Panc1 (cell line): ENCODE results near the gene OR4K17. TPM values are rescaled to one million over a fixed set of nuclear protein-coding genes. Genes with fewer than 3 reads are reported as not detected.
"Not testable (repeated sequence)": the region's sequence is repeated elsewhere in the genome, so short reads cannot be mapped to it uniquely, and the experiment has no call there.

ENCODE experiments used
- ATAC-seq: fragments of 200-7000 bp; cut with Tn5 transposase; 2 replicates; pipeline ENCODE4 v1.9.1; 2020; ENCODE audit warnings: mild to moderate bottlenecking, moderate library complexity
- BruUV-seq: library from RNA; stranded (reverse); fragments of 400-500 nt; replicated peaks from 2 replicates; lab custom pipeline; 2021; lab: Mats Ljungman, UMichigan
- CTCF ChIA-PET: fragments of 300-600 bp; sonication (Branson Sonifier 250); formaldehyde crosslinking; loops from one replicate; lab custom pipeline; 2022; ENCODE audit warnings: antibody characterized with exemption; lab: Charles Lee
- POLR2A ChIA-PET: fragments of 300-600 bp; sonication (Branson Sonifier 250); formaldehyde crosslinking; loops from one replicate; lab custom pipeline; 2022; ENCODE audit warnings: antibody characterized with exemption; lab: Charles Lee
- DNase-seq: peaks from one replicate; pipeline ENCODE4 v3.0.0-alpha.2; 2010; ENCODE audit warnings: low read depth, low spot score
- H3K27ac ChIP-seq: 2 replicates; pipeline ENCODE4 v1.5.1; 2011; ENCODE audit warnings: mild to moderate bottlenecking, low read length, inconsistent platforms
- H3K27me3 ChIP-seq: fragments of 200-500 bp; sonication (Bioruptor generic); 2 replicates; pipeline ENCODE4 v1.6.0; 2014; ENCODE audit warnings: low read length, inconsistent platforms; ENCODE audit not compliant: control insufficient read depth, insufficient read depth
- H3K36me3 ChIP-seq: fragments of 200-500 bp; sonication (Bioruptor generic); 2 replicates; pipeline ENCODE4 v1.5.1; 2014; ENCODE audit warnings: inconsistent platforms, mild to moderate bottlenecking, low read length, moderate library complexity; ENCODE audit not compliant: control insufficient read depth, insufficient read depth
- H3K4me1 ChIP-seq: 2 replicates; pipeline ENCODE4 v1.5.1; 2011; ENCODE audit warnings: inconsistent platforms, mild to moderate bottlenecking, low read length, moderate library complexity; ENCODE audit not compliant: control insufficient read depth, insufficient read depth
- H3K4me3 ChIP-seq, 2 experiments: 2 replicates each; pipeline ENCODE4 v1.5.1; 2011 to 2012; ENCODE audit warnings: low read depth in 2 of 2, low read length in 2 of 2, mild to moderate bottlenecking in 2 of 2, inconsistent platforms in 1 of 2, moderate library complexity in 1 of 2
- H3K9me3 ChIP-seq: fragments of 200-500 bp; sonication (Bioruptor generic); 2 replicates; pipeline ENCODE4 v1.5.1; 2014; ENCODE audit warnings: low read depth, mild to moderate bottlenecking, inconsistent platforms, low read length, moderate library complexity; ENCODE audit not compliant: control insufficient read depth, insufficient read depth
- CTCF ChIP-seq: fragments of 450-650 bp; IDR thresholded peaks from 2 replicates; pipeline ENCODE4 v1.5.1; 2017; ENCODE audit warnings: mild to moderate bottlenecking
- POLR2AphosphoS5 ChIP-seq: IDR thresholded peaks from 2 replicates; pipeline ENCODE4 v1.6.1; 2012; ENCODE audit warnings: mild to moderate bottlenecking, low read depth, low read length, moderate library complexity
- REST ChIP-seq, 2 experiments: IDR thresholded peaks; 2 replicates each; pipeline ENCODE4 v1.6.1; 2011 to 2012; ENCODE audit warnings: low read depth in 2 of 2, control low read depth in 1 of 2, low read length in 1 of 2, mild to moderate bottlenecking in 1 of 2, moderate library complexity in 1 of 2; ENCODE audit not compliant: insufficient read depth in 1 of 2
- SIN3A ChIP-seq: IDR thresholded peaks from 2 replicates; pipeline ENCODE4 v1.6.1; 2012; ENCODE audit warnings: low read depth, mild to moderate bottlenecking, low read length, moderate library complexity, borderline replicate concordance; ENCODE audit not compliant: insufficient read depth
- TCF7L2 ChIP-seq: IDR thresholded peaks from 2 replicates; pipeline ENCODE4 v1.6.1; 2011; ENCODE audit warnings: mild to moderate bottlenecking, low read depth, low read length, inconsistent platforms
- in situ Hi-C: cut with HindIII; loops from 2 replicates; pipeline ENCODE4 v1.10.0; 2016; ENCODE audit warnings: low sequenced_read_pairs, low pct_unique_long_range_greater_than_20kb
- intact Hi-C: fragments of 100-400 bp; cut with micrococcal nuclease; formaldehyde crosslinking; loops from one replicate; pipeline ENCODE4 v1.10.0; 2022; ENCODE audit not compliant: unreplicated experiment
- total RNA-seq: library from RNA; stranded (reverse); gene quantifications from one replicate; pipeline ENCODE4 v1.2.1, GENCODE V29; 2021; ENCODE audit not compliant: unreplicated experiment

The OR4K17 gene
- total RNA-seq, 1 experiment from 2014 or later = not detected

- ATAC-seq (no peak), DNase-seq (no peak)
- BruUV-seq = no TSS peak
- TF ChIP-seq SIN3A = no peak
- TF ChIP-seq POLR2AphosphoS5 = no peak
- no peak for TF ChIP-seq TCF7L2
- TF ChIP-seq REST (IDR thresholded peaks at IDR 0.05; ENCODE audit: insufficient read depth in 1 of 2, low read depth in 2 of 2, low read length in 1 of 2) = no peak
- TF ChIP-seq CTCF = no peak
- Histone ChIP-seq H3K4me1 (no peaks in the 10 kb centered on the region), H3K9me3 (no peaks in the 10 kb centered on the region), H3K36me3 (no peaks in the 10 kb centered on the region), H3K4me3 (no peak overlapping the region), H3K27ac (no peak overlapping the region), H3K27me3 (no peaks in the 10 kb centered on the region)
- intact Hi-C loops (no loop called here), in situ Hi-C loops (no loop called here)
- CTCF ChIA-PET = no interaction called here
- POLR2A ChIA-PET = no interaction called here
These were observed 17.1 kb upstream of the OR4K17 start for GRCh38 chr14:20093442-20093841.

GRCh38 chr14:20098926-20099770 is 11.4 kb upstream of the OR4K17 start:
- in situ Hi-C loops, intact Hi-C loops, H3K4me3 ChIP-seq, DNase-seq, H3K9me3 ChIP-seq, POLR2A ChIA-PET, H3K36me3 ChIP-seq, H3K4me1 ChIP-seq, H3K27me3 ChIP-seq, ATAC-seq, BruUV-seq, CTCF ChIA-PET, H3K27ac ChIP-seq: not testable (repeated sequence)

GRCh38 chr14:20112321-20112720 is 1.8 kb downstream of the OR4K17 start:
- TF ChIP-seq REST (IDR thresholded peaks at IDR 0.05; ENCODE audit: insufficient read depth in 1 of 2, low read depth in 2 of 2, low read length in 1 of 2) = no peak
- CTCF ChIA-PET = no interaction called here
- no peak overlapping the region for H3K4me3 ChIP-seq

More at GRCh38 chr14:20112321-20112720, 1.8 kb downstream of the OR4K17 start:
- no peaks in the 10 kb centered on the region for H3K27me3 ChIP-seq
- no TSS peak for BruUV-seq
- H3K36me3 ChIP-seq = no peaks in the 10 kb centered on the region
- H3K9me3 ChIP-seq = no peaks in the 10 kb centered on the region
- POLR2A ChIA-PET = no interaction called here
- no peak overlapping the region for H3K27ac ChIP-seq
- no peak for DNase-seq
- in situ Hi-C loops = no loop called here
- intact Hi-C loops = no loop called here
- H3K4me1 ChIP-seq = no peaks in the 10 kb centered on the region
- no peak for ATAC-seq
